Measurements from ENCODE around the gene UACA. TPM values are rescaled to one million over a fixed set of nuclear protein-coding genes. Genes with fewer than 3 reads are reported as not detected.
A peak's percentile ranks its signal among the peaks of the same experiment; 100 is the strongest.

Gene UACA
- total RNA-seq, 1 experiment from 2014 or later: 44.8 TPM

DNA sequence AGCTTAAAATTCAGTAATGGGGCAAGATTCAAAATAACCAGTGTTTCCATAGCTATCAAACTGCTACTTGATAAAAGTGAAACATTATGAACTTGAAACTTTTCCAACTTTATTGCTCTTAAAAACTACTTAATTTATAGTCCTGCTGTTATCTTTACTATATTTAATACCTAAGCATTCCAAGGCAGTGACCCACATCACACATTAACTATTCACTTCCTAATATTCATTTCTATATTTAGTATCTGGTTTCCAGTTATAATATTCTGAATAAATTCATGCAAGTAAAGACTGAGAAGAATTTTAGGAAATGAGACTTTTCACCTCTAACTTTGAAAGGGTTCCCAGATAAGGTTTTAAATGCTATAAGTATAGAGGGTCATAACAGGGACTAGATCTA lies 64.9 kb downstream of the UACA start:
- no peak for ATAC-seq

DNA sequence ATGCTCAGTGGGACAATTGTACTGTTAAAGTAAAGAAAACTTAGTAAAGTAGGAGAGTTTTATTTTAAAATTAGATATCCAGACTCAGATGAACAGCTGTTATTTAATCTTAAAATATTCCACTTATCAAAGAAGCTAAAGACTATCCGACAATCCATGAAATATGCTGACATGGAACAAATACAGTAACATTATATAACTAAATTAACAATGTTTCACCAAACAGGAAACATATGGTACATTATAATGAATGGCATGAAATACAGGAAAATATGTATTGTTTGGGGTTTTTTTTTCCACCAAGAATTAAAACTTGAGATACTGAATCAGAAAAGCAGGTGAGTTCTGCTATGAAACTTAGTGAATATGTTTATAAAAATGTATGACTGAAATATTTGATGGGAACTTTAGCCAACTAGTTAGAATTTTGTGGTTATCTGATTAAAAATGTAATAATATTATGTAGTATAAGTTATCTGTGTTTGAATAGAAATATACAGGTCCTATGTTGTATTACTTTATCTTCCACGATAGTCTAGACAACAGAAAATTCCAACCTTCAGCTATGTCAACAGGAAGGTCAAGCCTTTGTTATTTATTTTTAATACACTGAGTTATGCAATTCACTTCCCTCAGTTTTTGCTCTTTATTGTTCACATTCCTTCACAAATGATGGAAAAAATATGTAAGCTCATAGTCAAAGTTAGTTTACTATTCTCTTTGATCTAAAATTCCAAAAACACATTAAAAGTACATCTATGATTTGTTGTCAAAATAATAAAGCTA lies 72.7 kb downstream of the UACA start:
- no peak for ATAC-seq
- CTCF ChIA-PET: interaction anchor here (1.0 to 3.6 kb wide), 2 partner anchors 32 to 121 kb away, joined by 3 to 16 read pairs; no protein-coding TSS in a partner anchor

More for the DNA sequence above, 64.9 kb downstream of the UACA start:
- Mint-ChIP-seq H3K4me1 (peaks cover 38% of the 10 kb centered on the region), H3K36me3 (no peaks in the 10 kb centered on the region), H3K27me3 (ENCODE audit: low read depth) (no peaks in the 10 kb centered on the region), H3K9me3 (no peaks in the 10 kb centered on the region), H3K4me3 (no peak overlapping the region), H3K27ac (no peak overlapping the region)
- DNase-seq (ENCODE audit: low spot score): no peak
- no peak for TF ChIP-seq JUN (CRISPR knock-in tag; IDR thresholded peaks at IDR 0.05)
- TF ChIP-seq ESRRA (CRISPR knock-in tag; IDR thresholded peaks at IDR 0.05; ENCODE audit: borderline replicate concordance): no peak
- TF ChIP-seq RELA (CRISPR knock-in tag; IDR thresholded peaks at IDR 0.05; ENCODE audit: borderline replicate concordance): no peak
- no peak for TF ChIP-seq MXD4 (CRISPR knock-in tag; IDR thresholded peaks at IDR 0.05; ENCODE audit: borderline replicate concordance)
- no peak for TF ChIP-seq TP53 (CRISPR knock-in tag; IDR thresholded peaks at IDR 0.05)
- no peak for TF ChIP-seq GTF2I (CRISPR knock-in tag; conservative IDR thresholded peaks at IDR 0.05)
- TF ChIP-seq, protein P1, sequence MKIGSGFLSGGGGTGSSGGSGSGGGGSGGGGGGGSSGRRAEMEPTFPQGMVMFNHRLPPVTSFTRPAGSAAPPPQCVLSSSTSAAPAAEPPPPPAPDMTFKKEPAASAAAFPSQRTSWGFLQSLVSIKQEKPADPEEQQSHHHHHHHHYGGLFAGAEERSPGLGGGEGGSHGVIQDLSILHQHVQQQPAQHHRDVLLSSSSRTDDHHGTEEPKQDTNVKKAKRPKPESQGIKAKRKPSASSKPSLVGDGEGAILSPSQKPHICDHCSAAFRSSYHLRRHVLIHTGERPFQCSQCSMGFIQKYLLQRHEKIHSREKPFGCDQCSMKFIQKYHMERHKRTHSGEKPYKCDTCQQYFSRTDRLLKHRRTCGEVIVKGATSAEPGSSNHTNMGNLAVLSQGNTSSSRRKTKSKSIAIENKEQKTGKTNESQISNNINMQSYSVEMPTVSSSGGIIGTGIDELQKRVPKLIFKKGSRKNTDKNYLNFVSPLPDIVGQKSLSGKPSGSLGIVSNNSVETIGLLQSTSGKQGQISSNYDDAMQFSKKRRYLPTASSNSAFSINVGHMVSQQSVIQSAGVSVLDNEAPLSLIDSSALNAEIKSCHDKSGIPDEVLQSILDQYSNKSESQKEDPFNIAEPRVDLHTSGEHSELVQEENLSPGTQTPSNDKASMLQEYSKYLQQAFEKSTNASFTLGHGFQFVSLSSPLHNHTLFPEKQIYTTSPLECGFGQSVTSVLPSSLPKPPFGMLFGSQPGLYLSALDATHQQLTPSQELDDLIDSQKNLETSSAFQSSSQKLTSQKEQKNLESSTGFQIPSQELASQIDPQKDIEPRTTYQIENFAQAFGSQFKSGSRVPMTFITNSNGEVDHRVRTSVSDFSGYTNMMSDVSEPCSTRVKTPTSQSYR (CRISPR knock-in tag; IDR thresholded peaks at IDR 0.05): no peak
- TF ChIP-seq, protein P2, sequence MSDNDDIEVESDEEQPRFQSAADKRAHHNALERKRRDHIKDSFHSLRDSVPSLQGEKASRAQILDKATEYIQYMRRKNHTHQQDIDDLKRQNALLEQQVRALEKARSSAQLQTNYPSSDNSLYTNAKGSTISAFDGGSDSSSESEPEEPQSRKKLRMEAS (CRISPR knock-in tag; IDR thresholded peaks at IDR 0.05): no peak
- ChIA-PET POLR2A (no interaction called here), CTCF (no interaction called here)

DNA sequence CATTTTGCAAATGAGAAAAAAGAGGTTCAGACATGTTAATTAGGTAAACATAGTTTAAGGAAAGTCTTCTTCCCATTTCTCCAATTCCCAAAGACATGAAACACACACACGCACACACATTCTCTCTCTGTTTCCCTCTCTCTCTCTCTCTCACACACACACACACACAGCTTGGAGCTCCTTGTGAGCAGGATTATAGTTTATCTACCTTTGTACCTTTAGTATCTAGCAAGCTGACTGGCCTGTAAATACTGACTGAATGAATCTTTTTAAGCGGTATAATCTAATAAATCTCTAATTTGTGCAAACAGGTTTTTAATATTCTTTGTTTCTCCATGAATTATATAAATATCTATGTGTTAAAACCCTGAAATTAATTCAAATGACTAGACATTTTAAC lies 73.3 kb downstream of the UACA start:
- H3K27ac Mint-ChIP-seq: peak overlapping the region; percentile 24; the same call in 1 of the 2 replicates
- no peaks in the 10 kb centered on the region for H3K36me3 Mint-ChIP-seq
- TF ChIP-seq NR3C1 (CRISPR knock-in tag; conservative IDR thresholded peaks at IDR 0.05; ENCODE audit: low read depth) (no peak), ZNF138 (CRISPR knock-in tag; conservative IDR thresholded peaks at IDR 0.05) (no peak), ZNF317 (CRISPR knock-in tag; IDR thresholded peaks at IDR 0.05; ENCODE audit: borderline replicate concordance, low read depth) (no peak), GRHL2 (CRISPR knock-in tag; IDR thresholded peaks at IDR 0.05; ENCODE audit: insufficient replicate concordance, severe bottlenecking) (no peak)
- TF ChIP-seq, protein P3, sequence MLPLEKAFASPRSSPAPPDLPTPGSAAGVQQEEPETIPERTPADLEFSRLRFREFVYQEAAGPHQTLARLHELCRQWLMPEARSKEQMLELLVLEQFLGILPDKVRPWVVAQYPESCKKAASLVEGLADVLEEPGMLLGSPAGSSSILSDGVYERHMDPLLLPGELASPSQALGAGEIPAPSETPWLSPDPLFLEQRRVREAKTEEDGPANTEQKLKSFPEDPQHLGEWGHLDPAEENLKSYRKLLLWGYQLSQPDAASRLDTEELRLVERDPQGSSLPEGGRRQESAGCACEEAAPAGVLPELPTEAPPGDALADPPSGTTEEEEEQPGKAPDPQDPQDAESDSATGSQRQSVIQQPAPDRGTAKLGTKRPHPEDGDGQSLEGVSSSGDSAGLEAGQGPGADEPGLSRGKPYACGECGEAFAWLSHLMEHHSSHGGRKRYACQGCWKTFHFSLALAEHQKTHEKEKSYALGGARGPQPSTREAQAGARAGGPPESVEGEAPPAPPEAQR (CRISPR knock-in tag; IDR thresholded peaks at IDR 0.05): no peak
- TF ChIP-seq, protein P4, sequence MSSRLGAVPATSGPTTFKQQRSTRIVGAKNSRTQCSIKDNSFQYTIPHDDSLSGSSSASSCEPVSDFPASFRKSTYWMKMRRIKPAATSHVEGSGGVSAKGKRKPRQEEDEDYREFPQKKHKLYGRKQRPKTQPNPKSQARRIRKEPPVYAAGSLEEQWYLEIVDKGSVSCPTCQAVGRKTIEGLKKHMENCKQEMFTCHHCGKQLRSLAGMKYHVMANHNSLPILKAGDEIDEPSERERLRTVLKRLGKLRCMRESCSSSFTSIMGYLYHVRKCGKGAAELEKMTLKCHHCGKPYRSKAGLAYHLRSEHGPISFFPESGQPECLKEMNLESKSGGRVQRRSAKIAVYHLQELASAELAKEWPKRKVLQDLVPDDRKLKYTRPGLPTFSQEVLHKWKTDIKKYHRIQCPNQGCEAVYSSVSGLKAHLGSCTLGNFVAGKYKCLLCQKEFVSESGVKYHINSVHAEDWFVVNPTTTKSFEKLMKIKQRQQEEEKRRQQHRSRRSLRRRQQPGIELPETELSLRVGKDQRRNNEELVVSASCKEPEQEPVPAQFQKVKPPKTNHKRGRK (CRISPR knock-in tag; IDR thresholded peaks at IDR 0.05; ENCODE audit: borderline replicate concordance): no peak
- TF ChIP-seq, protein P5, sequence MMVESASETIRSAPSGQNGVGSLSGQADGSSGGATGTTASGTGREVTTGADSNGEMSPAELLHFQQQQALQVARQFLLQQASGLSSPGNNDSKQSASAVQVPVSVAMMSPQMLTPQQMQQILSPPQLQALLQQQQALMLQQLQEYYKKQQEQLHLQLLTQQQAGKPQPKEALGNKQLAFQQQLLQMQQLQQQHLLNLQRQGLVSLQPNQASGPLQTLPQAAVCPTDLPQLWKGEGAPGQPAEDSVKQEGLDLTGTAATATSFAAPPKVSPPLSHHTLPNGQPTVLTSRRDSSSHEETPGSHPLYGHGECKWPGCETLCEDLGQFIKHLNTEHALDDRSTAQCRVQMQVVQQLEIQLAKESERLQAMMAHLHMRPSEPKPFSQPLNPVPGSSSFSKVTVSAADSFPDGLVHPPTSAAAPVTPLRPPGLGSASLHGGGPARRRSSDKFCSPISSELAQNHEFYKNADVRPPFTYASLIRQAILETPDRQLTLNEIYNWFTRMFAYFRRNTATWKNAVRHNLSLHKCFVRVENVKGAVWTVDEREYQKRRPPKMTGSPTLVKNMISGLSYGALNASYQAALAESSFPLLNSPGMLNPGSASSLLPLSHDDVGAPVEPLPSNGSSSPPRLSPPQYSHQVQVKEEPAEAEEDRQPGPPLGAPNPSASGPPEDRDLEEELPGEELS (CRISPR knock-in tag; IDR thresholded peaks at IDR 0.05): no peak
- TF ChIP-seq, protein P6, sequence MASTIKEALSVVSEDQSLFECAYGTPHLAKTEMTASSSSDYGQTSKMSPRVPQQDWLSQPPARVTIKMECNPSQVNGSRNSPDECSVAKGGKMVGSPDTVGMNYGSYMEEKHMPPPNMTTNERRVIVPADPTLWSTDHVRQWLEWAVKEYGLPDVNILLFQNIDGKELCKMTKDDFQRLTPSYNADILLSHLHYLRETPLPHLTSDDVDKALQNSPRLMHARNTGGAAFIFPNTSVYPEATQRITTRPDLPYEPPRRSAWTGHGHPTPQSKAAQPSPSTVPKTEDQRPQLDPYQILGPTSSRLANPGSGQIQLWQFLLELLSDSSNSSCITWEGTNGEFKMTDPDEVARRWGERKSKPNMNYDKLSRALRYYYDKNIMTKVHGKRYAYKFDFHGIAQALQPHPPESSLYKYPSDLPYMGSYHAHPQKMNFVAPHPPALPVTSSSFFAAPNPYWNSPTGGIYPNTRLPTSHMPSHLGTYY (CRISPR knock-in tag; IDR thresholded peaks at IDR 0.05): no peak
- TF ChIP-seq, protein P7, sequence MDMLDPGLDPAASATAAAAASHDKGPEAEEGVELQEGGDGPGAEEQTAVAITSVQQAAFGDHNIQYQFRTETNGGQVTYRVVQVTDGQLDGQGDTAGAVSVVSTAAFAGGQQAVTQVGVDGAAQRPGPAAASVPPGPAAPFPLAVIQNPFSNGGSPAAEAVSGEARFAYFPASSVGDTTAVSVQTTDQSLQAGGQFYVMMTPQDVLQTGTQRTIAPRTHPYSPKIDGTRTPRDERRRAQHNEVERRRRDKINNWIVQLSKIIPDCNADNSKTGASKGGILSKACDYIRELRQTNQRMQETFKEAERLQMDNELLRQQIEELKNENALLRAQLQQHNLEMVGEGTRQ (CRISPR knock-in tag; IDR thresholded peaks at IDR 0.05): no peak

More for the DNA sequence above, 72.7 kb downstream of the UACA start:
- Mint-ChIP-seq H3K4me1 (peaks cover 13% of the 10 kb centered on the region), H3K4me3 (no peak overlapping the region), H3K27me3 (ENCODE audit: low read depth) (no peaks in the 10 kb centered on the region; the same call in 1 of the 2 replicates), H3K9me3 (no peaks in the 10 kb centered on the region), H3K36me3 (no peaks in the 10 kb centered on the region), H3K27ac (peak overlapping the region; percentile 38; the same call in 1 of the 2 replicates)
- no peak for DNase-seq (ENCODE audit: low spot score)
- TF ChIP-seq CREB1 (CRISPR knock-in tag; IDR thresholded peaks at IDR 0.05) (no peak), NFE2L1 (CRISPR knock-in tag; IDR thresholded peaks at IDR 0.05) (no peak), GRHL2 (CRISPR knock-in tag; IDR thresholded peaks at IDR 0.05; ENCODE audit: insufficient replicate concordance, severe bottlenecking) (no peak), GTF2I (CRISPR knock-in tag; conservative IDR thresholded peaks at IDR 0.05) (no peak)
- TF ChIP-seq, protein P2 (CRISPR knock-in tag; IDR thresholded peaks at IDR 0.05): no peak
- POLR2A ChIA-PET: no interaction called here

More for the DNA sequence above, 73.3 kb downstream of the UACA start:
- Mint-ChIP-seq H3K4me3 (no peak overlapping the region), H3K27me3 (ENCODE audit: low read depth) (no peaks in the 10 kb centered on the region; the same call in 1 of the 2 replicates), H3K4me1 (peaks cover 13% of the 10 kb centered on the region), H3K9me3 (no peaks in the 10 kb centered on the region)
- DNase-seq (ENCODE audit: low spot score): no peak
- ATAC-seq: no peak
- CTCF ChIA-PET: interaction anchor here (3.6 kb wide), 1 partner anchor 33 kb away, joined by 16 read pairs; no protein-coding TSS in a partner anchor
- POLR2A ChIA-PET: no interaction called here
